ENCODE measurements around the gene TENT4A. TPM values are rescaled to one million over a fixed set of nuclear protein-coding genes. Genes with fewer than 3 reads are reported as not detected.

TENT4A gene
- total RNA-seq, 1 donor from 2014 or later = 16.1 TPM

DNA sequence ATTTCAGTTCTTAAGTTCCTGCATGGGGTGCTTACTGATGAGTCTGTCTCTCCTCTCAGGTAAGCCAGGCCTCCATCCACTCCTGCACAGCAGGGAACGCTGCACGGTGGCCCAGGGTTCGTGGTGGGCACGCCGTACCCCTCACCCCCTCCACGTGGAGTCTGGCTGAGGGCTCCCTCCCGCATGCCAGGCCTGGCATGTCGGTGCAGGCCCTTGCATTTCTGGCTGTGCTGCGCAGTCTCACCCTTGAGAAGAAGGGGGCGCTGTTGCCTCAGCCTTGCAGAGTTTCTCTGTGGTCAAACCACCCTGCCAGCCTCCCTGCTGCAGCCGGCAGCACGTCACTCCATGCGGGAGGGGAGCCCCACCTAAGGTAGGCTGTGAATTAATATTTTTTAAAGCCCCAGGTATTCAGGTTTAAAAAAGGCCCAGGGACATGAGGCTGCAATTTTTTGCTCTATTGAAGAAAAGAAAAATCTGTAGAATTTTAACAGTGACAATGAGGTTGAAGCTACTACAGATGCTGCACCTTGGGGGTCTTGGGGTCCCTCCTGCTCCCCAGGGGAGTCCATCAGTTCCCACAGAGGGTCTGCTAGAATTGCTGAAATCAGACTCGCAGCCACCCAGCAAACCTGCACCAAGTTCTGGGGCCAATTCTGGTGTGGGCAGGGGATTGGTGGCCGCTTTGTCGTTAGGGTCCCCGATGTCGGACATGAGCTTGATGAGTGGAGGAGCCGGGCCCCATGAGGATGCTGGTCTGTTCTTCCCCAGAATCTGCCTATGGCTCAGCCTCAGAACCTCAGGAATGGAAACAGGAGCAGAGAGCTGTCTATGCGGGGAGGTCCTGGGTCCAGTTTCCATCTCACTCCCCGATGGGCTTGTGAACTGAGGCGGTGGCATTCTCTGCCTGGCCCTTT, 52.6 kb downstream of the TENT4A start:
- H3K4me3 ChIP-seq (ENCODE audit: low read depth, low read length) = no peak overlapping the region
- DNase-seq (ENCODE audit: low read depth) = no peak

DNA sequence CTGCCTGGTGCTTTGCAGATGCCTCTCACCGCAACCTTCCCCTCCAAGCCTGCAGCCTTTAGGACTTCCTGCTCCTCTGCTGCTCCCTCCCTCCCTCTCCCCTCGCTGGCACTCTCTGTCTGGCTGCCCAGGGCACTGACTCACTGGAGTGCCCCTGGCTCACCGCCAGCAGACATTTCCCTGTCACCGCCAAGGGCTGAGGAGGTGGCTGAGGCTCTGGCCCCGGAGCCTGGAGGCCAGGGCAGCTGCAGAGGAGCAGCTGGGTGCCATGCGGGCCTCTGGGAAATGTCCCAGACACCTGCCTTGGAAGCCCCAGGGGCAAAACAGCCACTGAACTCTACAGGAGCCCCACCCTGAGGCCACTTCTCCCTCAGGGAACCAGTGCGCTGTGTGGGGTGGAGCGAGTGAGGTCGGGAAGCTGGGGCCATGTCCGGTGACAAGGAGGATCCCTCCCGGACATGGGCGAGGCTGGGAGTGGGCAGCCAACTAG, 53.4 kb downstream of the TENT4A start:
- DNase-seq (ENCODE audit: low read depth) = peak; percentile 49
- H3K4me3 ChIP-seq (ENCODE audit: low read depth, low read length) = peak overlapping the region; percentile 4
- TF ChIP-seq, protein P1, sequence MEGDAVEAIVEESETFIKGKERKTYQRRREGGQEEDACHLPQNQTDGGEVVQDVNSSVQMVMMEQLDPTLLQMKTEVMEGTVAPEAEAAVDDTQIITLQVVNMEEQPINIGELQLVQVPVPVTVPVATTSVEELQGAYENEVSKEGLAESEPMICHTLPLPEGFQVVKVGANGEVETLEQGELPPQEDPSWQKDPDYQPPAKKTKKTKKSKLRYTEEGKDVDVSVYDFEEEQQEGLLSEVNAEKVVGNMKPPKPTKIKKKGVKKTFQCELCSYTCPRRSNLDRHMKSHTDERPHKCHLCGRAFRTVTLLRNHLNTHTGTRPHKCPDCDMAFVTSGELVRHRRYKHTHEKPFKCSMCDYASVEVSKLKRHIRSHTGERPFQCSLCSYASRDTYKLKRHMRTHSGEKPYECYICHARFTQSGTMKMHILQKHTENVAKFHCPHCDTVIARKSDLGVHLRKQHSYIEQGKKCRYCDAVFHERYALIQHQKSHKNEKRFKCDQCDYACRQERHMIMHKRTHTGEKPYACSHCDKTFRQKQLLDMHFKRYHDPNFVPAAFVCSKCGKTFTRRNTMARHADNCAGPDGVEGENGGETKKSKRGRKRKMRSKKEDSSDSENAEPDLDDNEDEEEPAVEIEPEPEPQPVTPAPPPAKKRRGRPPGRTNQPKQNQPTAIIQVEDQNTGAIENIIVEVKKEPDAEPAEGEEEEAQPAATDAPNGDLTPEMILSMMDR (conservative IDR thresholded peaks at IDR 0.05; ENCODE audit: low read depth, low read length) = no peak

More for the DNA sequence above, 52.6 kb downstream of the TENT4A start:
- TF ChIP-seq, protein P1 (conservative IDR thresholded peaks at IDR 0.05; ENCODE audit: low read depth, low read length) = peak; percentile 91

GRCh38 chr5:6767481-6768063, 54.3 kb downstream of the TENT4A start:
- no peak overlapping the region for H3K4me3 ChIP-seq (ENCODE audit: low read depth, low read length)
- DNase-seq (ENCODE audit: low read depth) = no peak
- TF ChIP-seq, protein P1 (conservative IDR thresholded peaks at IDR 0.05; ENCODE audit: low read depth, low read length) = no peak

DNA sequence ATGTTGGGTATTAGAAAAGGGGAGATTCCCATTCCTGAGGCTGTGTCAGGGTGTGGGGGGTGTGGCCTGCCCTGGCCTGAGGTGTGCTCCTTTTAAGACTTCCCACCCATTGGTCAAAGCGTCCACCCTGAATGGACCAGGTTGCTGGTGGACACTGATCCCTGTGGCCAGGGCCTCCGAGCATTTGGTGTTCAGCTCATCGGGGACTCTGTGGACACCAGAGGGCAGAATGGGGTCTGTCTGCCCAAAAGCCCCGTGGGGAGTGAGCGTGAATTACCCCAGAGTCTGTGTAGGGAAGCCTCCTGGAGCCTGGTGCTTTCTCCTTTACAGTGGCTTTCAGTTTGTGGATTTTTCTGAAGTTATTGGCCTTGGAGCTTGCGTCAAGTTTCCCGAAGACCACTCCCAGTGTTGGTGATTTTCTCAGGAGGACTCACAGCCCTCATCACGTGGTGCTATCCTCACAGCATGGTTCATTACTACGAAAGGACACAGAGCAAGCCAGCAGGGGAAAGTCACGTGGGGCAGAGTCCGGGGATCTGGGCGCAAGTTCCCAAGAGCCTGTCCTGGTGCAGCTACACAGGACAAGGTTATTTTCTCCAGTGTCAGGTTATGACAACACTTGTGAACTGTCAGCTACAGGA, 55.5 kb downstream of the TENT4A start:
- DNase-seq (ENCODE audit: low read depth) = no peak
- no peak overlapping the region for H3K4me3 ChIP-seq (ENCODE audit: low read depth, low read length)
- TF ChIP-seq, protein P1 (conservative IDR thresholded peaks at IDR 0.05; ENCODE audit: low read depth, low read length) = no peak

DNA sequence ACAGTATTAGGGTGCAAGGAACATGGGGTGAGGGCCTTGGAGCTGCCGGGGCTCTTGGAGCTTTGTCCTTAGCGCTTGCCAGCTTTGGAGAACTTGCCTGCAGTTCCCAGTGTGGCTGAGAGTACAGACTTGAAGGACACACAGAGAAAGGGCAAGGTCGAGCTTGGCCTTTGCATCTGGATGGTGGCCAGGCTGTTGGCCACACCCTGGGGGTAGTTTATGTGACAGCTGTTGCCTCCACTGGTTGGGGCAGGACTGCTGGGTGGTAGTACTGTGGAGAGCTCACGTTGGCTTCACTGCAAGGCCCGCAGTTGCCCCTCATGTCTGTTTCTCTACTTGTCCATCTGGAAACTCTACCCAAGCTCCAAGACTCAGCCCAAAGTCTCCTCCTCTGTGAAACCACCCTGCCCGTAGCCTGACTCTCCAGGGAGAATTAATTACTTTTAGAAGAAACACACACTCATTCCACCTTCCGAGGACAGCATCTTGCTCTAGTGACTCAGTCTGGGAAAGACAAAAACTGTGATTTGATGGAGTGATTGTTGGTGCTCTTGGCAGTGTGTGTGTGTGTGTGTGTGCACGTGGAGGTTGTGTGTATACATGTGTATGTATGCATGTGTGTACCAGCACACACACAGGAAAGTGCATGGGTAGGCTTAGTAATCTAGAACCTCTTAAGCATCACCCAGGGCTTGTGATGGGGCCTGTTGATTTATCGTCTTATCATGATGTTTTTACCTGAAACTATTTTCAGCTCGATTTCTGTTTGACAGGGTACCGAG, 57.8 kb downstream of the TENT4A start:
- DNase-seq (ENCODE audit: low read depth) = no peak
- TF ChIP-seq, protein P1 (conservative IDR thresholded peaks at IDR 0.05; ENCODE audit: low read depth, low read length) = no peak
- H3K4me3 ChIP-seq (ENCODE audit: low read depth, low read length) = no peak overlapping the region

- DNase-seq (ENCODE audit: low read depth) = no peak
These were observed 59.7 kb downstream of the TENT4A start for GRCh38 chr5:6772886-6773285.

More at GRCh38 chr5:6772886-6773285, 59.7 kb downstream of the TENT4A start:
- H3K4me3 ChIP-seq (ENCODE audit: low read depth, low read length) = no peak overlapping the region
- TF ChIP-seq, protein P1 (conservative IDR thresholded peaks at IDR 0.05; ENCODE audit: low read depth, low read length) = no peak

Measured in epithelial cell of proximal tubule (primary cell).